Transverse colon (tissue), 4 donors: ENCODE measurements around the gene LMOD1.

Source experiments
- EP300 ChIP-seq: sonication (generic); formaldehyde crosslinking; IDR thresholded peaks from one replicate; pipeline ENCODE4 v1.6.1; 2017; ENCODE audit warnings: antibody characterized with exemption, low read depth
- POLR2A ChIP-seq: fragments of 450-650 bp; IDR thresholded peaks from one replicate; pipeline ENCODE4 v1.6.1; 2016; ENCODE audit warnings: antibody characterized with exemption, mild to moderate bottlenecking, moderate library complexity
- POLR2AphosphoS5 ChIP-seq, 3 donors: sonication (generic); formaldehyde crosslinking; IDR thresholded peaks; one replicate each; pipeline ENCODE4 v1.6.1; 2016; ENCODE audit warnings: antibody characterized with exemption in 3 of 3
- TF ChIP-seq, protein P1 (sequence below), 5 experiments: fragments of 200-600 bp in 3 of 5; fragments of 450-650 bp in 2 of 5; sonication (generic) in 3 of 5; IDR thresholded peaks; 1 replicate in 2 of 5; 2 replicates in 3 of 5; pipeline ENCODE4 v1.5.1; 2016 to 2017; ENCODE audit warnings: antibody characterized with exemption in 5 of 5, inconsistent platforms in 3 of 5, mild to moderate bottlenecking in 2 of 5, moderate library complexity in 1 of 5

- TF ChIP-seq POLR2A, result no peak
- TF ChIP-seq, protein P1, sequence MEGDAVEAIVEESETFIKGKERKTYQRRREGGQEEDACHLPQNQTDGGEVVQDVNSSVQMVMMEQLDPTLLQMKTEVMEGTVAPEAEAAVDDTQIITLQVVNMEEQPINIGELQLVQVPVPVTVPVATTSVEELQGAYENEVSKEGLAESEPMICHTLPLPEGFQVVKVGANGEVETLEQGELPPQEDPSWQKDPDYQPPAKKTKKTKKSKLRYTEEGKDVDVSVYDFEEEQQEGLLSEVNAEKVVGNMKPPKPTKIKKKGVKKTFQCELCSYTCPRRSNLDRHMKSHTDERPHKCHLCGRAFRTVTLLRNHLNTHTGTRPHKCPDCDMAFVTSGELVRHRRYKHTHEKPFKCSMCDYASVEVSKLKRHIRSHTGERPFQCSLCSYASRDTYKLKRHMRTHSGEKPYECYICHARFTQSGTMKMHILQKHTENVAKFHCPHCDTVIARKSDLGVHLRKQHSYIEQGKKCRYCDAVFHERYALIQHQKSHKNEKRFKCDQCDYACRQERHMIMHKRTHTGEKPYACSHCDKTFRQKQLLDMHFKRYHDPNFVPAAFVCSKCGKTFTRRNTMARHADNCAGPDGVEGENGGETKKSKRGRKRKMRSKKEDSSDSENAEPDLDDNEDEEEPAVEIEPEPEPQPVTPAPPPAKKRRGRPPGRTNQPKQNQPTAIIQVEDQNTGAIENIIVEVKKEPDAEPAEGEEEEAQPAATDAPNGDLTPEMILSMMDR (IDR thresholded peaks at IDR 0.05), result peak in 1 of 5 experiments; percentile 36
- peak in 2 of 3 donors; percentile 71 to 75 for TF ChIP-seq POLR2AphosphoS5 (IDR thresholded peaks at IDR 0.05)
- no peak for TF ChIP-seq EP300
Observed at GRCh38 chr1:201983380-201983805, 37.0 kb upstream of the LMOD1 start.
